GM18519 (cell line): ENCODE data around the gene ADCY5.
"Not testable (repeated sequence)": the region's sequence is repeated elsewhere in the genome, so short reads cannot be mapped to it uniquely, and the experiment has no call there.

Experiments used
- ATAC-seq: cut with Tn5 transposase; IDR thresholded peaks from one replicate; pipeline ENCODE4 v1.9.1; 2021; ENCODE audit warnings: mild to moderate bottlenecking, moderate library complexity; ENCODE audit not compliant: unreplicated experiment, low FRiP score

The ADCY5 gene

GRCh38 chr3:123448536-123449101 is at the start of gene ADCY5:
Gene ADCY5, minus strand, starts transcription at chr3:123449090. Its CDS starts 545 bp downstream, at chr3:123448545.
- ATAC-seq = no peak

- no peak for ATAC-seq
Observed at GRCh38 chr3:123493912-123494311, 45.0 kb upstream of the ADCY5 start.

GRCh38 chr3:123491966-123492587 is 43.2 kb upstream of the ADCY5 start:
- no peak for ATAC-seq

- no peak for ATAC-seq
Observed at GRCh38 chr3:123489400-123490004, 40.6 kb upstream of the ADCY5 start.

GRCh38 chr3:123488645-123489347 is 39.9 kb upstream of the ADCY5 start:
- no peak for ATAC-seq

- not testable (repeated sequence) for ATAC-seq
Observed at GRCh38 chr3:123487063-123487462, 38.2 kb upstream of the ADCY5 start.

GRCh38 chr3:123486460-123486859 is 37.6 kb upstream of the ADCY5 start:
- no peak for ATAC-seq

- ATAC-seq = no peak
Observed at GRCh38 chr3:123485551-123485950, 36.7 kb upstream of the ADCY5 start.

- ATAC-seq = no peak
Observed at GRCh38 chr3:123483146-123483545, 34.3 kb upstream of the ADCY5 start.

GRCh38 chr3:123481722-123482457 is 33.0 kb upstream of the ADCY5 start:
- ATAC-seq = no peak

GRCh38 chr3:123481071-123481470 is 32.2 kb upstream of the ADCY5 start:
- no peak for ATAC-seq

GRCh38 chr3:123480428-123480827 is 31.5 kb upstream of the ADCY5 start:
- ATAC-seq = no peak

- no peak for ATAC-seq
Observed at GRCh38 chr3:123479891-123480290, 31.0 kb upstream of the ADCY5 start.

- no peak for ATAC-seq
Observed at GRCh38 chr3:123478314-123478713, 29.4 kb upstream of the ADCY5 start.

GRCh38 chr3:123476967-123477750 is 28.3 kb upstream of the ADCY5 start:
- no peak for ATAC-seq

GRCh38 chr3:123475786-123476185 is 26.9 kb upstream of the ADCY5 start:
- ATAC-seq = no peak

- ATAC-seq = no peak
Observed at GRCh38 chr3:123471106-123471505, 22.2 kb upstream of the ADCY5 start.

GRCh38 chr3:123469323-123469995 is 20.6 kb upstream of the ADCY5 start:
- ATAC-seq = no peak

GRCh38 chr3:123467046-123467445 is 18.2 kb upstream of the ADCY5 start:
- no peak for ATAC-seq
